ENCODE measurements around the gene UROS. TPM values are rescaled to one million over a fixed set of nuclear protein-coding genes. Genes with fewer than 3 reads are reported as not detected.

Gene UROS
- total and polyA plus RNA-seq, 10 of the 15 experiments (the other 5 are each of a cell fraction or from before 2014, with no cell fraction given): 4.3 to 112 (median 64.5) TPM

DNA sequence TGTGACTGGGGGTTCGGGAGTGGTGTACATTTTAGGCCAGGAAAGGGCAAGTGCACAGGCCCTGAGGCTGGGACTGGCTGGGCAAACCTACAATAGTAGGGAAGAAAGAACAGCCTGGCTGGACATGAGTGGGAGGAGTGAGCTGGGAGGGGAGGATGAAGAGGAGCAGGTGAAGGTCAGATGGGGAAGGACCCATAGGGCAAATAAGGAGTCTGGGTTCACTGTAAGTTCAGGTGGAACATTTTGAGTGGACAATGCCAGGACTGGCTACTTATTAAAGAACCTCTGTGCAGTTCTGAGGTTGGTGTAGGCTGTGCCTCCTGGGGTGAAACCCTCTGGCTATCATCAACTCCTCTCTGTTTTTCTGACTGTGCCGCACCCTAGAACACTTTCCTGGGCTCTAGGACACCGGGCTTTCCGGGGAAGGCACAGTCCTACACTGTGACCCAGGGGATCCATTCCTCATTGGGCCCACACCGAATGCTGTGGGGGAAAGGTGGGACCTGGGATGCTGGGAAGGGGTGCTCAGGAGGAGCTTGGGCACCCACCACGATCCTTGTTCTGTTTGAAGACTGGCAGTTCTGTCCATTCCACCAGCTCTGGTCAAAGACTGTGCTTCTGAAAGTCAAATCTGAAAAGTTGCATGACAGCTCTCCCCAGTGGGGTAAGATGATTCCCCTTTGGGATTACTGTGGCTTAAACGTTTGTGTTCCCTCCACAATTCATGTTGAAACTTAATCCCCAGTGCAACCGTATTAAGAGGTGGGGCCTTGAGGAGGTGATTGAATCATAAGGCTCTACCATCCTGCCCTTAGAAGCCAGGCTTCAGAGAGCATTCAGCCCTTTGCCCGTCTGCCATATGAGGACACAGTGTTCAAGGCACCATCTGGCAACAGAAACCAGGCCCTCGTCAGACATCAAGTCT lies 43.4 kb downstream of the UROS start:
- no TSS peak for BruUV-seq (replicated peaks)
- Histone ChIP-seq H4K20me1 (ENCODE audit: control insufficient read depth, insufficient read depth) (no peaks in the 10 kb centered on the region), H3K27me3 (replicated peaks in 1 of 2; ENCODE audit: control insufficient read depth in 2 of 2, insufficient read depth in 2 of 2, low read length in 1 of 2) (no peaks in the 10 kb centered on the region), H3K9ac (ENCODE audit: control insufficient read depth, insufficient read depth, low read length) (no peak overlapping the region), H3K36me3 (ENCODE audit: control insufficient read depth in 2 of 2, insufficient read depth in 2 of 2, low read length in 1 of 2) (no peaks in the 10 kb centered on the region), H3K79me2 (ENCODE audit: control insufficient read depth, insufficient read depth, low read length) (no peaks in the 10 kb centered on the region), H3K9me3 (replicated peaks; ENCODE audit: control insufficient read depth, insufficient read depth, low read length) (no peaks in the 10 kb centered on the region), H3K4me1 (ENCODE audit: control insufficient read depth, insufficient read depth, low read length) (peaks cover 10% of the 10 kb centered on the region), H3K4me3 (no peak overlapping the region), H2AFZ (ENCODE audit: control insufficient read depth, low read depth, low read length) (no peak overlapping the region), H3K4me2 (ENCODE audit: control insufficient read depth, insufficient read depth) (no peak overlapping the region), H3K27ac (ENCODE audit: control insufficient read depth, insufficient read depth) (no peak overlapping the region)
- WGBS (ENCODE audit: insufficient coverage, insufficient replicate concordance, low lambda C conversion rate, missing lambda C conversion rate): 38% methylated on average over 10 of the region's 10 CpGs
- ChIA-PET POLR2A (no interaction called here), CTCF (no interaction called here), RAD21 (ENCODE audit: unreplicated experiment) (no interaction called here), SMC1A (ENCODE audit: uncharacterized antibody, unreplicated experiment) (no interaction called here)
- DNase-seq (ENCODE audit: low read depth, low spot score) (no peak), ATAC-seq (no peak), FAIRE-seq (no peak)
- in situ Hi-C loops (cut with MboI) (no loop called here), intact Hi-C loops (cut with micrococcal nuclease; ENCODE audit: unreplicated experiment) (loop anchor here (5.0 kb wide), 1 partner anchor 43 kb away; the partner anchor contains the start of genes BCCIP and UROS)
- no peak for TF ChIP-seq CHD2 (IDR thresholded peaks at IDR 0.05; ENCODE audit: borderline replicate concordance, low read depth, low read length)
- TF ChIP-seq, protein P1, sequence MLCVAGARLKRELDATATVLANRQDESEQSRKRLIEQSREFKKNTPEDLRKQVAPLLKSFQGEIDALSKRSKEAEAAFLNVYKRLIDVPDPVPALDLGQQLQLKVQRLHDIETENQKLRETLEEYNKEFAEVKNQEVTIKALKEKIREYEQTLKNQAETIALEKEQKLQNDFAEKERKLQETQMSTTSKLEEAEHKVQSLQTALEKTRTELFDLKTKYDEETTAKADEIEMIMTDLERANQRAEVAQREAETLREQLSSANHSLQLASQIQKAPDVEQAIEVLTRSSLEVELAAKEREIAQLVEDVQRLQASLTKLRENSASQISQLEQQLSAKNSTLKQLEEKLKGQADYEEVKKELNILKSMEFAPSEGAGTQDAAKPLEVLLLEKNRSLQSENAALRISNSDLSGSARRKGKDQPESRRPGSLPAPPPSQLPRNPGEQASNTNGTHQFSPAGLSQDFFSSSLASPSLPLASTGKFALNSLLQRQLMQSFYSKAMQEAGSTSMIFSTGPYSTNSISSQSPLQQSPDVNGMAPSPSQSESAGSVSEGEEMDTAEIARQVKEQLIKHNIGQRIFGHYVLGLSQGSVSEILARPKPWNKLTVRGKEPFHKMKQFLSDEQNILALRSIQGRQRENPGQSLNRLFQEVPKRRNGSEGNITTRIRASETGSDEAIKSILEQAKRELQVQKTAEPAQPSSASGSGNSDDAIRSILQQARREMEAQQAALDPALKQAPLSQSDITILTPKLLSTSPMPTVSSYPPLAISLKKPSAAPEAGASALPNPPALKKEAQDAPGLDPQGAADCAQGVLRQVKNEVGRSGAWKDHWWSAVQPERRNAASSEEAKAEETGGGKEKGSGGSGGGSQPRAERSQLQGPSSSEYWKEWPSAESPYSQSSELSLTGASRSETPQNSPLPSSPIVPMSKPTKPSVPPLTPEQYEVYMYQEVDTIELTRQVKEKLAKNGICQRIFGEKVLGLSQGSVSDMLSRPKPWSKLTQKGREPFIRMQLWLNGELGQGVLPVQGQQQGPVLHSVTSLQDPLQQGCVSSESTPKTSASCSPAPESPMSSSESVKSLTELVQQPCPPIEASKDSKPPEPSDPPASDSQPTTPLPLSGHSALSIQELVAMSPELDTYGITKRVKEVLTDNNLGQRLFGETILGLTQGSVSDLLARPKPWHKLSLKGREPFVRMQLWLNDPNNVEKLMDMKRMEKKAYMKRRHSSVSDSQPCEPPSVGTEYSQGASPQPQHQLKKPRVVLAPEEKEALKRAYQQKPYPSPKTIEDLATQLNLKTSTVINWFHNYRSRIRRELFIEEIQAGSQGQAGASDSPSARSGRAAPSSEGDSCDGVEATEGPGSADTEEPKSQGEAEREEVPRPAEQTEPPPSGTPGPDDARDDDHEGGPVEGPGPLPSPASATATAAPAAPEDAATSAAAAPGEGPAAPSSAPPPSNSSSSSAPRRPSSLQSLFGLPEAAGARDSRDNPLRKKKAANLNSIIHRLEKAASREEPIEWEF (IDR thresholded peaks at IDR 0.05; ENCODE audit: insufficient replicate concordance, low read depth, low read length): no peak
- TF ChIP-seq, protein P2, sequence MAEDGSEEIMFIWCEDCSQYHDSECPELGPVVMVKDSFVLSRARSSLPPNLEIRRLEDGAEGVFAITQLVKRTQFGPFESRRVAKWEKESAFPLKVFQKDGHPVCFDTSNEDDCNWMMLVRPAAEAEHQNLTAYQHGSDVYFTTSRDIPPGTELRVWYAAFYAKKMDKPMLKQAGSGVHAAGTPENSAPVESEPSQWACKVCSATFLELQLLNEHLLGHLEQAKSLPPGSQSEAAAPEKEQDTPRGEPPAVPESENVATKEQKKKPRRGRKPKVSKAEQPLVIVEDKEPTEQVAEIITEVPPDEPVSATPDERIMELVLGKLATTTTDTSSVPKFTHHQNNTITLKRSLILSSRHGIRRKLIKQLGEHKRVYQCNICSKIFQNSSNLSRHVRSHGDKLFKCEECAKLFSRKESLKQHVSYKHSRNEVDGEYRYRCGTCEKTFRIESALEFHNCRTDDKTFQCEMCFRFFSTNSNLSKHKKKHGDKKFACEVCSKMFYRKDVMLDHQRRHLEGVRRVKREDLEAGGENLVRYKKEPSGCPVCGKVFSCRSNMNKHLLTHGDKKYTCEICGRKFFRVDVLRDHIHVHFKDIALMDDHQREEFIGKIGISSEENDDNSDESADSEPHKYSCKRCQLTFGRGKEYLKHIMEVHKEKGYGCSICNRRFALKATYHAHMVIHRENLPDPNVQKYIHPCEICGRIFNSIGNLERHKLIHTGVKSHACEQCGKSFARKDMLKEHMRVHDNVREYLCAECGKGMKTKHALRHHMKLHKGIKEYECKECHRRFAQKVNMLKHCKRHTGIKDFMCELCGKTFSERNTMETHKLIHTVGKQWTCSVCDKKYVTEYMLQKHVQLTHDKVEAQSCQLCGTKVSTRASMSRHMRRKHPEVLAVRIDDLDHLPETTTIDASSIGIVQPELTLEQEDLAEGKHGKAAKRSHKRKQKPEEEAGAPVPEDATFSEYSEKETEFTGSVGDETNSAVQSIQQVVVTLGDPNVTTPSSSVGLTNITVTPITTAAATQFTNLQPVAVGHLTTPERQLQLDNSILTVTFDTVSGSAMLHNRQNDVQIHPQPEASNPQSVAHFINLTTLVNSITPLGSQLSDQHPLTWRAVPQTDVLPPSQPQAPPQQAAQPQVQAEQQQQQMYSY (CRISPR knock-in tag; IDR thresholded peaks at IDR 0.05): no peak
- no peak for TF ChIP-seq PML (IDR thresholded peaks at IDR 0.05; ENCODE audit: low read length)
- TF ChIP-seq IKZF1 (conservative IDR thresholded peaks at IDR 0.05): no peak
- no peak for TF ChIP-seq JUNB (IDR thresholded peaks at IDR 0.05)
- TF ChIP-seq WRNIP1 (IDR thresholded peaks at IDR 0.05; ENCODE audit: borderline replicate concordance, low read depth, low read length): no peak
- no peak for TF ChIP-seq SIX5 (IDR thresholded peaks at IDR 0.05; ENCODE audit: low read depth, low read length, severe bottlenecking)
- no peak for TF ChIP-seq SMAD5 (IDR thresholded peaks at IDR 0.05; ENCODE audit: low read depth)
- no peak for TF ChIP-seq MTA2 (IDR thresholded peaks at IDR 0.05; ENCODE audit: low read depth)
- TF ChIP-seq KAT2A (conservative IDR thresholded peaks at IDR 0.05; ENCODE audit: control insufficient read depth, low read depth, low read length): no peak
- no peak for TF ChIP-seq ASH2L (IDR thresholded peaks at IDR 0.05; ENCODE audit: borderline replicate concordance, low read depth)
- no peak for TF ChIP-seq CBX5 (IDR thresholded peaks at IDR 0.05; ENCODE audit: low read depth)
- TF ChIP-seq SMAD1 (IDR thresholded peaks at IDR 0.05; ENCODE audit: low read depth, partially characterized antibody): no peak
- TF ChIP-seq IKZF2 (IDR thresholded peaks at IDR 0.05): no peak

Data from GM12878 (cell line).